ENCODE data around the gene RNU1-4. TPM values are rescaled to one million over a fixed set of nuclear protein-coding genes. Genes with fewer than 3 reads are reported as not detected.
A peak's percentile ranks its signal among the peaks of the same experiment; 100 is the strongest.
"Not testable (repeated sequence)": the region's sequence is repeated elsewhere in the genome, so short reads cannot be mapped to it uniquely, and the experiment has no call there.

Gene RNU1-4
- total and polyA plus RNA-seq, 2 experiments from 2014 or later = not detected

- H3F3A ChIP-seq (replicated peaks; ENCODE audit: low read depth); H3K79me2 ChIP-seq (replicated peaks; ENCODE audit: insufficient read depth); H3K9me2 ChIP-seq (ENCODE audit: insufficient read depth); H3K36me3 Mint-ChIP-seq (ENCODE audit: low read depth); H3K9me3 Mint-ChIP-seq; H3K27ac ChIP-seq (ENCODE audit: low read depth); H3K4me3 ChIP-seq; ATAC-seq; H3K27ac Mint-ChIP-seq; H2AFZ ChIP-seq; H4K20me1 ChIP-seq (replicated peaks; ENCODE audit: insufficient read depth); H3K4me1 Mint-ChIP-seq; H3K36me3 ChIP-seq (ENCODE audit: insufficient read depth); H3K4me2 ChIP-seq; H3K4me3 Mint-ChIP-seq; H3K4me1 ChIP-seq (ENCODE audit: insufficient read depth); DNase-seq (ENCODE audit: low spot score): not testable (repeated sequence)
- peaks cover 13% of the 10 kb centered on the region for H3K27me3 ChIP-seq (ENCODE audit: insufficient read depth)
- H3K27me3 Mint-ChIP-seq (ENCODE audit: insufficient read depth, low read depth, poor library complexity) = peaks cover 11% of the 10 kb centered on the region
Measured at GRCh38 chr1:16764820-16765655, 24.7 kb downstream of the RNU1-4 start.

GRCh38 chr1:16765731-16766605, 25.7 kb downstream of the RNU1-4 start:
- H3K79me2 ChIP-seq (replicated peaks; ENCODE audit: insufficient read depth); H3K4me1 ChIP-seq (ENCODE audit: insufficient read depth); H3K9me2 ChIP-seq (ENCODE audit: insufficient read depth); H3K27me3 Mint-ChIP-seq (ENCODE audit: insufficient read depth, low read depth, poor library complexity); H3K4me3 Mint-ChIP-seq; H3K4me1 Mint-ChIP-seq; H3K27ac ChIP-seq (ENCODE audit: low read depth); H3K36me3 ChIP-seq (ENCODE audit: insufficient read depth); DNase-seq (ENCODE audit: low spot score); H3K9me3 Mint-ChIP-seq; H3K4me2 ChIP-seq; H3K4me3 ChIP-seq; H3K27ac Mint-ChIP-seq; H3K36me3 Mint-ChIP-seq (ENCODE audit: low read depth); H4K20me1 ChIP-seq (replicated peaks; ENCODE audit: insufficient read depth); H3K27me3 ChIP-seq (ENCODE audit: insufficient read depth); H3F3A ChIP-seq (replicated peaks; ENCODE audit: low read depth); H2AFZ ChIP-seq: not testable (repeated sequence)
- ATAC-seq = peak; percentile 38

- DNase-seq (ENCODE audit: low spot score); H3K4me1 Mint-ChIP-seq; H3K27me3 ChIP-seq (ENCODE audit: insufficient read depth); H3K27ac ChIP-seq (ENCODE audit: low read depth); H3K9me2 ChIP-seq (ENCODE audit: insufficient read depth); H3K27ac Mint-ChIP-seq; H4K20me1 ChIP-seq (replicated peaks; ENCODE audit: insufficient read depth); H3K4me3 ChIP-seq; H3F3A ChIP-seq (replicated peaks; ENCODE audit: low read depth); H3K36me3 ChIP-seq (ENCODE audit: insufficient read depth); H3K79me2 ChIP-seq (replicated peaks; ENCODE audit: insufficient read depth); H3K9me3 Mint-ChIP-seq; H3K4me1 ChIP-seq (ENCODE audit: insufficient read depth); ATAC-seq; H3K4me2 ChIP-seq; H3K4me3 Mint-ChIP-seq; H2AFZ ChIP-seq; H3K36me3 Mint-ChIP-seq (ENCODE audit: low read depth): not testable (repeated sequence)
- peaks cover 11% of the 10 kb centered on the region for H3K27me3 Mint-ChIP-seq (ENCODE audit: insufficient read depth, low read depth, poor library complexity)
Measured at GRCh38 chr1:16766689-16767256, 26.5 kb downstream of the RNU1-4 start.

GRCh38 chr1:16770139-16770759, 29.9 kb downstream of the RNU1-4 start:
- DNase-seq (ENCODE audit: low spot score) = not testable (repeated sequence)

GRCh38 chr1:16770896-16771446, 30.7 kb downstream of the RNU1-4 start:
- not testable (repeated sequence) for H3K4me2 ChIP-seq; H3K79me2 ChIP-seq (replicated peaks; ENCODE audit: insufficient read depth); H4K20me1 ChIP-seq (replicated peaks; ENCODE audit: insufficient read depth); H3K36me3 Mint-ChIP-seq (ENCODE audit: low read depth); H3F3A ChIP-seq (replicated peaks; ENCODE audit: low read depth); H2AFZ ChIP-seq; H3K27ac Mint-ChIP-seq; H3K27me3 ChIP-seq (ENCODE audit: insufficient read depth); ATAC-seq; H3K4me3 ChIP-seq; H3K4me3 Mint-ChIP-seq; H3K27me3 Mint-ChIP-seq (ENCODE audit: insufficient read depth, low read depth, poor library complexity); DNase-seq (ENCODE audit: low spot score); H3K27ac ChIP-seq (ENCODE audit: low read depth); H3K4me1 ChIP-seq (ENCODE audit: insufficient read depth); H3K9me3 Mint-ChIP-seq; H3K9me2 ChIP-seq (ENCODE audit: insufficient read depth); H3K36me3 ChIP-seq (ENCODE audit: insufficient read depth)
- peaks cover 11% of the 10 kb centered on the region for H3K4me1 Mint-ChIP-seq

More at GRCh38 chr1:16770139-16770759, 29.9 kb downstream of the RNU1-4 start:
- H3F3A ChIP-seq (replicated peaks; ENCODE audit: low read depth); H3K27ac ChIP-seq (ENCODE audit: low read depth); H3K79me2 ChIP-seq (replicated peaks; ENCODE audit: insufficient read depth); H3K27me3 Mint-ChIP-seq (ENCODE audit: insufficient read depth, low read depth, poor library complexity); H3K36me3 Mint-ChIP-seq (ENCODE audit: low read depth); H3K4me1 ChIP-seq (ENCODE audit: insufficient read depth); H3K27me3 ChIP-seq (ENCODE audit: insufficient read depth); H4K20me1 ChIP-seq (replicated peaks; ENCODE audit: insufficient read depth); H3K4me3 Mint-ChIP-seq; H3K9me3 Mint-ChIP-seq; H2AFZ ChIP-seq; H3K4me3 ChIP-seq; H3K9me2 ChIP-seq (ENCODE audit: insufficient read depth); H3K27ac Mint-ChIP-seq; H3K36me3 ChIP-seq (ENCODE audit: insufficient read depth); H3K4me2 ChIP-seq; ATAC-seq: not testable (repeated sequence)
- peaks cover 13% of the 10 kb centered on the region for H3K4me1 Mint-ChIP-seq
